Colon (tissue), 2 donors: ENCODE data around the gene SIGMAR1.
"Not testable (repeated sequence)": the region's sequence is repeated elsewhere in the genome, so short reads cannot be mapped to it uniquely, and the experiment has no call there.

Experiments
- FAIRE-seq: peaks from 2 replicates; lab custom pipeline; 2012; peaks lifted over from hg19 to GRCh38; lab: Jason Lieb, UNC
- donor health status: control.
- donor health status: control.

Gene SIGMAR1

GRCh38 chr9:34654323-34655051 is 16.9 kb upstream of the SIGMAR1 start:
- FAIRE-seq = no peak

GRCh38 chr9:34653151-34654072 is 15.8 kb upstream of the SIGMAR1 start:
- FAIRE-seq = no peak

- no peak for FAIRE-seq
Measured at GRCh38 chr9:34652602-34653000, 15.0 kb upstream of the SIGMAR1 start.

DNA sequence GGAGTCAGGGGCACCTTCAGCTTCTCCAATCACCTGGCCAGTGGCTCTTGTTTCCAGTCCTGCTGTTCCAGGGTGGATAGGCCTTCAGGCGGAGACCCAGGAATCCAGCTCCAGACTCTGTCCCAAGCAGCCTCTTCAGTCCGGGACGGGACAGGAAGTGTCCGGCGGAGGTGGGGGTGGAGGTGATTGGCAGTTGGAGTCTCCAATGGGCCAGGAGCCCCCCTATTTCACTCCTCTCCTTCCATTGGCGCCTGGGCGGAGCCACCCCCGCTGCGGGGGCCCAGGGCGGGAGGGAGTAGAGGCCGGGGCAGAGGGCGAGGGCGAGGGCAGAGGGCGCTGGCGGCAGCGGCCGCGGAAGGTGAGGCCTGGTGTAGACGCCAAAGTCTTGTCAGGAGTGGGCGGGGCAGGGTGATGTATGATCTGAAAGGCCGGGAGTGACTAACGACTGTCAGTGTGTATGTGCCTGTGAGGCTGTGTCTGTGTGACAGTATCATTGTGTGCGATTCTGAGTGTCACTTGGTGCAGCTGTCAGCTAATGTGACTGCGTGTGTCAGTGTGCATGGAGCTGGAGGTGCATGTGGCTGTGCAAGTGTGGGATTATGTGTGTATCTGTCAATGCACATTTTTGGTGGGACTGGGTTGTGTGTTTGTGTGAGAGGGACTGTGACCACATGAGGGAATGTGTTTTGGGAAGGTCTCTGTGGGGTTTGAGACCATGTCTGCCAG is 14.5 kb upstream of the SIGMAR1 start, which contains the start of gene IL11RA:
IL11RA (plus strand) TSS at position 310 of the 726 bp plus-strand sequence. CDS start 3,033 bp downstream, outside the sequence.
- FAIRE-seq = no peak

DNA sequence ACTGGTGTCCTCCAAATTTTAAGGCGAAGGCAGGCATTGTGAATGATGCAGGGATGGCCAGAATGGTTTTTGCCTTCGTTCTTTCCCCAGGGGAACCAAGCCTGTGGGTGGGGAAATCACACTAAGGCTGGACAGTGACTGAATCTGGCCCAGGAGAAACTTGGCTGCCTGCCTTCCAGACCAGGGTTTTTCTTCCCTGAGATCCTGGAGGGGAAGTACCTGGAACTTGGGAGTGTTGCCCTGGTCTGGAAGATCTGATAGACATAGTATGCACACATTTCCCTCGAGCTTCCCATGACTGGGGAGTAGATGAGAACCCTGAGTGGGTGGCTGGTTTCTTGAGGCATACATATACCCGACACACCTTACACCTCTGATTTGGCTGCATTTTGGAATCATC is 13.7 kb upstream of the SIGMAR1 start:
- FAIRE-seq = no peak

GRCh38 chr9:34650816-34651215 is 13.2 kb upstream of the SIGMAR1 start:
- no peak for FAIRE-seq

DNA sequence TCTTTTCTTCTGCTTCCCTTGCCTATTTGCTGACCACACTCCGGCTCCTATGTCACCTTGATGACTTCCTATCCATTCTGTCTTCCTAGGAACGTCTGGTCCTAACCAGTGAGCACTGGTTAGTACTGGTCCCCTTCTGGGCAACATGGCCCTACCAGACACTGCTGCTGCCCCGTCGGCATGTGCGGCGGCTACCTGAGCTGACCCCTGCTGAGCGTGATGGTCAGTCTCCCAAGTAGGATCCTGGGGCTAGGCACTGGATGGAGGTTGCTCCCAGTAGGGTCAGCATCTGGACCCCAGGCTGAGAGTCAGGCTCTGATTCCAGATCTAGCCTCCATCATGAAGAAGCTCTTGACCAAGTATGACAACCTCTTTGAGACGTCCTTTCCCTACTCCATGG is 11.1 kb upstream of the SIGMAR1 start:
- FAIRE-seq = no peak

DNA sequence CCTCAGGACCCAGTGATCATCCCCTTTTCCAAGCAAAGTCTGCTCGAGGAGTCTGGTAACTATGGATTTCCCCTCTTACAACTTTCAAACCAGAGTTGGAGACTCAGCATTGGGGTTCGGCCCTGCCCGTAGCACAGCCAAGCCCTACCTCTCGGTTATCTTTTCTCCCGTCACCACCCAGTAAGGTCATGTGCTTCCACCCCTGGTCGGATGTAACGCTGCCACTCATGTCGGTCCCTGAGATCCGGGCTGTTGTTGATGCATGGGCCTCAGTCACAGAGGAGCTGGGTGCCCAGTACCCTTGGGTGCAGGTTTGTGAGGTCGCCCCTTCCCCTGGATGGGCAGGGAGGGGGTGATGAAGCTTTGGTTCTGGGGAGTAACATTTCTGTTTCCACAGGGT is 10.1 kb upstream of the SIGMAR1 start:
- no peak for FAIRE-seq

- FAIRE-seq = no peak
Measured at GRCh38 chr9:34647084-34647403, 9.5 kb upstream of the SIGMAR1 start.

DNA sequence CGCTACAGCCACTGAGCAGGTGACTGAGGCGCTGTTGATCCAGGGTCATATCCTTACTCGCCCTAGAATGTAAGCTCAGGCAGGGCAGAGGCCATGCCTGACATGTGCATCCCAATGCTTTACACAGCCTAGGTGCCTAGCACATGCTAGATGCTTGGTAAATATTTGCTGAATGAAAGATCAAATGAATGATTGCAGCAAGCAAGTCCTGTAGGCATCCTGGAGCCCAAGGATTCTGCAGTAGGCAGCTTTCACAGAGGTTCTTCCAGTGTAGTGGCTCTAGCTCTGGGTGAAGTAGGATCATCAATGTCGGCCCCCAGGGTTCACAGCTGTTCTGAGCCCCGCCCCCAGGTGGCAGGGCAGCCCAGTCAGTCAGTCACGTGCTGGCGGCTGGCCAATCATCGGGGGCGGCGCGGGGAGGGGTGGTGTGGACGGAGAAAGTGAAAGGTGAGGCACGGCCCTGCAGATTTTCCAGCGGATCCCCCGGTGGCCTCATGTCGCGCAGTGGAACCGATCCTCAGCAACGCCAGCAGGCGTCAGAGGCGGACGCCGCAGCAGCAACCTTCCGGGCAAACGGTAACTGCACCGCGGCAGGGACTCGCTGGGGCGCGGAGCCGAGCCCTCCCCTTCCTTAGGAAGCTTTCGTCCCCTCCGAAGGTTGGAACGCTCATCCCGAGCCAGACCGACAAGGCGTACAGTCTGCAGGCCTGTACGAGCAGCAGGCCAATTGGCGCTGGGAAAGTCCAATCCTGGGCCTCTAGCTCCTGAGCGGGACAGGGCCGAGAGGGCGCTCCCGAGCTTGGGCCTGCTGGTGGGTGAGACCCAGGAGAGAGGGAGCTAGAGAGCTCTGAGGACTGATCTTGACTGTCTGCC is 8.9 kb upstream of the SIGMAR1 start, which contains the start of gene GALT:
GALT (plus strand) TSS at position 465 of the 873 bp plus-strand sequence; CDS start at position 495, 30 bp downstream.
- peak; percentile 24 for FAIRE-seq

DNA sequence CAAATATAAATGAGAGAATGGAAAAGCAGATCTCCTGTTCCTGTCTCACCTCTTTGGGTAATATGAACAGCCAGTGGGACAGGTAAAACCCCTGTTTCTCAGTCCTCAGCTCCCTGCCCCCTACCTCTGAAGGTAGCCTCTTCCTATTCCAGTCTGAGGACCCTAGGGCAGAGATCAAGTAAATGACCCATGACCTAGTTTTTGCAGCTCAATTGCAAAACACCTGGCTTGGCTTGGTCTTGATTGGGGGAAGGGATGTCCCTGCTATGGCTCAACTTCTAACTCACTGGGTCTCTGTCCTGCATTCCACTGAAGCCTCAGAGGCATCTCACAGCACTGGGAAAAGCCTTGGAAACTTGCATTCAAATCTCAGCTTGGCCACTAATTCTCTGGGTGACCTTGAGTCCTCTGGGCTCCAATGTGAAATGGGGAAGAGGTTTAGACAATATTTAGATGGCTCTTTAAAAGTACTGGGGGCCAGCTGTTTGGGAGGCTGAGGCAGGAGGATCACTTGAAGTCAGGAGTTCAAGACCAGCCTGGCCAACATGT is 7.3 kb upstream of the SIGMAR1 start:
- no peak for FAIRE-seq

GRCh38 chr9:34642679-34643078 is 5.1 kb upstream of the SIGMAR1 start:
- no peak for FAIRE-seq

DNA sequence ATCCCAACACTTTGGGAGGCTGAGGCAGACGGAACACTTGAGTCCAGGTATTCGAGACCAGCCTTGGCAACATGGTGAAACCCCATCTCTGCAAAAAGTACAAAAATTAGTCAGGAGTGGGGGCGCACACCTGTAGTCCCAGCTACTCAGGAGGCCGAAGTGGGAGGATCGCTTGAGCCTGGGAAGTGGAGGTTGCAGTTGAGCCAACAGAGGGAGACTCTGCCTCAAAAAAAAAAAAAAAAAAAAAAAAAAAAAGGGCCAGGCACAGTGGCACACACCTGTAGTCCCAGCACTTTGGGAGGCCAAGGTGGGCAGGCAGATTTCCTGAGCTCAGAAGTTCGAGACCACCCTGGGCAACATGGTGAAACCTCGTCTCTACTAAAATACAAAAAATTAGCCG is 1.7 kb upstream of the SIGMAR1 start:
- FAIRE-seq = not testable (repeated sequence)

DNA sequence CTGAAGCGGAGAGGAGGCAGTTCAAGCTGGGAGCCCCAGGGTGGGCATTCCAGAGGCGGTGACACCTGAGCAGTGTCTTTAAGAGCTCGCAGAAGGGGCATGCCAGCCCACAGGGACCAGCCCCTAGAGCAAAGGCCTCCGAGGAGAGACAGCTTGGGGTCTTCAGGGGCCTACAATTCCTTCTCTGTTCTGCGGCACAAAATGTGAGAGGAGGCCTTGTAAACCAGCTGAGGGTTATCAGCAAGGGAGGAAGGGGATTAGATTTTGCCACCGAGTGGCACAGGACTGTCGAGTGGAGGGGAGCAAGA is 505 bp upstream of the SIGMAR1 start:
- FAIRE-seq = no peak

GRCh38 chr9:34636791-34637355 is 714 bp downstream of the SIGMAR1 start:
- FAIRE-seq = no peak

DNA sequence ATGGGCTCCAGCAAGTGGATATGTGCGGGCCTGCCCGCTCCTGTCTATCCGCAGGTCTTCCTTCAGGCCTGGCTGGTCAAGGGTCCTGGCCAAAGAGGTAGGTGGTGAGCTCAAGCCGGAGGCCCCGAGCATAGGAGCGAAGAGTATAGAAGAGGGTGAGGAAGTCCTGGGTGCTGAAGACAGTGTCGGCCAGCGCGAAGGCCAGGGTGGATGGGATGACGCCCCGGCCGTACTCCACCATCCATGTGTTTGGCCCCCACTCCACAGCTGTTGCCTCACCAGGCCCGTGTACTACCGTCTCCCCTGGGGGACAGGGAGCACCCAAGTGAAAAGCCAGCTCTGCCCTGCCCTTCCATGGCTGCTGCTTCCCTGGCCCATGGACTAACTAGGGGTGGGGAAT is 2.0 kb downstream of the SIGMAR1 start:
- no peak for FAIRE-seq

- FAIRE-seq = no peak
Measured at GRCh38 chr9:34634551-34635248, 2.9 kb downstream of the SIGMAR1 start.

GRCh38 chr9:34633851-34634550 is 3.6 kb downstream of the SIGMAR1 start:
- FAIRE-seq = no peak

- FAIRE-seq = no peak
Measured at GRCh38 chr9:34633166-34633565, 4.4 kb downstream of the SIGMAR1 start.
